NCI-H345 (cell line): ENCODE data around the gene CACNA1B.
"Not testable (repeated sequence)": the region's sequence is repeated elsewhere in the genome, so short reads cannot be mapped to it uniquely, and the experiment has no call there.

Experiments
- DNase-seq: peaks from one replicate; lab custom pipeline; 2025; lab: John Stamatoyannopoulos, UW

The CACNA1B gene

GRCh38 chr9:138117101-138117750, 239.6 kb downstream of the CACNA1B start:
- no peak for DNase-seq

GRCh38 chr9:138117836-138118235, 240.3 kb downstream of the CACNA1B start:
- no peak for DNase-seq

- no peak for DNase-seq
Measured at GRCh38 chr9:138118601-138119071, 241.1 kb downstream of the CACNA1B start.

GRCh38 chr9:138119202-138120027, 241.8 kb downstream of the CACNA1B start:
- DNase-seq: no peak

GRCh38 chr9:138120072-138120471, 242.5 kb downstream of the CACNA1B start:
- no peak for DNase-seq

GRCh38 chr9:138120511-138121437, 243.2 kb downstream of the CACNA1B start:
- DNase-seq: no peak

GRCh38 chr9:138121438-138122050, 244.0 kb downstream of the CACNA1B start:
- no peak for DNase-seq

- no peak for DNase-seq
Measured at GRCh38 chr9:138122201-138122600, 244.6 kb downstream of the CACNA1B start.

- no peak for DNase-seq
Measured at GRCh38 chr9:138122676-138123075, 245.1 kb downstream of the CACNA1B start.

GRCh38 chr9:138123086-138123485, 245.5 kb downstream of the CACNA1B start:
- DNase-seq: no peak

- not testable (repeated sequence) for DNase-seq
Measured at GRCh38 chr9:138126090-138126857, 248.7 kb downstream of the CACNA1B start.

GRCh38 chr9:138126858-138127584, 249.4 kb downstream of the CACNA1B start:
- DNase-seq: not testable (repeated sequence)

GRCh38 chr9:138128027-138128426, 250.4 kb downstream of the CACNA1B start:
- not testable (repeated sequence) for DNase-seq

GRCh38 chr9:138129318-138129717, 251.7 kb downstream of the CACNA1B start:
- not testable (repeated sequence) for DNase-seq

GRCh38 chr9:138132946-138133705, 255.5 kb downstream of the CACNA1B start:
- DNase-seq: not testable (repeated sequence)

- DNase-seq: not testable (repeated sequence)
Measured at GRCh38 chr9:138134581-138134980, 257.0 kb downstream of the CACNA1B start.

- DNase-seq: not testable (repeated sequence)
Measured at GRCh38 chr9:138139096-138139495, 261.5 kb downstream of the CACNA1B start.

GRCh38 chr9:138140980-138141379, 263.4 kb downstream of the CACNA1B start:
- DNase-seq: not testable (repeated sequence)

GRCh38 chr9:138142528-138143244, 265.1 kb downstream of the CACNA1B start:
- DNase-seq: not testable (repeated sequence)
